GM12878 (cell line): ENCODE measurements around the gene TEN1.
"Not testable (repeated sequence)": the region's sequence is repeated elsewhere in the genome, so short reads cannot be mapped to it uniquely, and the experiment has no call there.

Experiments used
- BCL11A ChIP-seq: IDR thresholded peaks from 2 replicates; pipeline ENCODE4 v1.6.1; 2011; ENCODE audit warnings: low read depth, low read length
- POLR2A ChIP-seq: IDR thresholded peaks from 2 replicates; pipeline ENCODE4 v1.6.1; 2011; ENCODE audit warnings: low read depth, mild to moderate bottlenecking, low read length
- POLR2AphosphoS5 ChIP-seq: IDR thresholded peaks from 2 replicates; pipeline ENCODE4 v1.6.1; 2011; ENCODE audit warnings: mild to moderate bottlenecking, low read length, inconsistent platforms
- SREBF2 ChIP-seq: IDR thresholded peaks from 2 replicates; pipeline ENCODE4 v1.6.1; 2012; ENCODE audit warnings: mild to moderate bottlenecking, low read length
- TAF1 ChIP-seq: IDR thresholded peaks from 2 replicates; pipeline ENCODE4 v1.6.1; 2011; ENCODE audit warnings: mild to moderate bottlenecking, low read depth, low read length, borderline replicate concordance
- ZNF274 ChIP-seq: IDR thresholded peaks from one replicate; pipeline ENCODE4 v1.8.0; 2011; ENCODE audit not compliant: insufficient read length, insufficient read depth

DNA sequence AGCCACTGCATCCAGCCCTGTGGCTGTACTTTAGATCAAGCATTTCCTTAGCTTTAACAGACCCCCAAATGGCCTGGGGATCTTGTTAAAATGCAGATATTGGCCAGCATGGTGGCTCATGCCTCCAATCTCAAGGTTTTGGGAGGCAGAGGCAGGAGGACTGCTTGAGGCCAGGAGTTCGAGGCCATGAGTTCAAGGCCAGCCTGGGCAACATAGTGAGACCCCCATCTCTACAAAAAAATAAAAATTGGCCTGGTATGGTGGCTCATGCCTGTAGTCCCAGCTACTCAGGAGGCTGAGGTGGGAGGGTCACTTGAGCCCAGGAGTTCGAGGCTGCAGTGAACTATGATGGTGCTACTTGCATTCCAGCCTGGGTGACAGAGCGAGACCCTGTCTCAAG lies 63.8 kb downstream of the TEN1 start:
- TF ChIP-seq POLR2AphosphoS5, BCL11A, POLR2A, ZNF274, SREBF2, TAF1: not testable (repeated sequence)
